HG03066 (cell line): ENCODE measurements around the gene LINC01488.

ENCODE experiments used
- ATAC-seq: cut with Tn5 transposase; IDR thresholded peaks from one replicate; pipeline ENCODE4 v1.9.1; 2021; ENCODE audit warnings: low read depth; ENCODE audit not compliant: unreplicated experiment

LINC01488 gene

DNA sequence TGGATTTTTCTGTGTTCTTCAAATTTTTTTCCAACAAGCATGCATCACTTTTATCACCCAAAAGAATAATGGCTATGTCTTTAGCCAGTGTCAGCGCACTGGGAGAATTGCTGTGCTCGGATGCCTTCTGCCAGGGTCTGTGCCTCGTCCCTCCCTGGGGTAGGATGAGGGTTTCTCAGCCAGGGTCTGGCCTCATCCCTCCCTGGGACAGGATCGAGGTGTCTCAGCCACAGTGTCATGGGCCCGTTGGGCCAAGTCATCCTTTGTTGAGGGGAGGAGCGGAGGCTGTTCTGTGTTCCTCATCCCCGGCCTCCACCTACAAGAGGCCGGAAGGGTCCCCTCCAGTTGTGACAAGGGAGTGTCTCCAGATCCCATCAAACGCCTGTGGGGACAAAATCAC lies 22.7 kb downstream of the LINC01488 start:
- ATAC-seq: no peak

DNA sequence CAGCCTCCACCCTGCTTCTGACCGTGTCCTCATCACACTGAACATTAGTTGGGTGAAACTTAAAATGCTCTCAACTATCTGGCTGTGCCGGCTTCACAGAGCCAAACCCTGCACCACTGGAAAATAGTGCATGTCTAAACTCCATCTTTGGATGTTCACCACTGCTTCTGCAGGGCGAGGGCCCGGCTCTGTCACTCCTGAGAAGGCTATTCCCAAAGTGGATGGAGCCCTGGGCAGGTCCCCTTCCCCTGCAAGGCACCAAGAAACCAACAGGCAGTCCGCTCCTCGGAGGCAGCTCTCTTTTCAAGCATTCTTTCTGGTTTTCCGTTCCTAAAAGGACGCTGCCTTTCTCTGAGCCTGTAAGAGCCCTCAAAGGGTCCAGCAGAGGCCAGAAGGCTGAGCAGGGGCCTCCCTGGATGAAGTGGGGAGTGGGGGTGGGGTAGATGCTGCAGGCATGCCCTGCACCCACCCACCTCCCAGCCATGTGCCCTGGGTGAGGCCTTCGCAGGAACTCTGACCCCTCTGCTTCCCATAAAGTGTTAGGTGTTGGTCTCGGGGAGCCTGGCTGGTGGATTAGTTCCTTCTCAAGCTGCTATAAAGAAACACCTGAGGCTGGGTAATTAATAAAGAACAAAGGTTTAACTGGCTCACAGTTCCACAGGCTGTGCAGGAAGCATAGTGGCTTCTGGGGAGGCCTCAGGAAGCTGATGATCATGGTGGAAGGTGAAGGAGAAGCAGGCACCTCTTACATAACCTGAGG lies 23.3 kb downstream of the LINC01488 start:
- ATAC-seq: no peak

DNA sequence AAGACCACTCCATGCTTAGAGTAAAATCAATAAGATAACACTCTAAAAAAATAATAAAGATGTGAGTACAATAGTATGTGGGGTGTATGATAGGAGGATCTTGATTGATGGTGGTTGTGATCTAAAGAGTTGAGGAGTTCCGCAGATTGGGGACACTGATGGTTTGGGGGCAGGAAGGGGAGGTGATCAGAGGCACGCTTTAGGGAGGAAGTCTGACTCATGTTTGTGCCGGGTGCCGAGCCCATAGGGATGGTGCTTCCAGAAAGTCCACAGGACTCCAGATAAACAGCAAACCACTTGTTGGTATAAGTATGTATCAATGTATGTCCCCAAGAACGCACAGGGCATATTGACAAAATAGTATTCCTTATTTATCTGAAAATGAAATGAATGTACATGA lies 27.5 kb downstream of the LINC01488 start:
- no peak for ATAC-seq

DNA sequence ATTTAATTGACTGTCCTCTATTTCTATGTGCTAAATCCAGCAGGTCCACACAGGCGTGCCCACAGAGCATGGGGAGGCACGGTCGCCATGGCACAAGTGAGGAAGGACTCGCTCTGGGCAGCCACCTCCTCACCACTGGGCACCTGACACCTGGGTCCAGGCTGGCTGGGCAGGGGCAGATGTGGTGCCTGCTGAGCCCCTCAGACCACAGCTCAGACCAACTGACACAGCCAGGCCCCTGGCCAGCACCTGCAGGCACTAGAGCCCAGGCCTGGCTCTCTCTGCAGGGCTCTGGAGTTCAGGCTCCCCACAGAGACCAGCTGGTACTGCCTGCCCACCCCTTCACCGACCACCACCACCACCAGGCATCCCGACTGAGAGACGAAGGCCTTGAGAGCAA lies 27.9 kb downstream of the LINC01488 start:
- ATAC-seq: no peak

DNA sequence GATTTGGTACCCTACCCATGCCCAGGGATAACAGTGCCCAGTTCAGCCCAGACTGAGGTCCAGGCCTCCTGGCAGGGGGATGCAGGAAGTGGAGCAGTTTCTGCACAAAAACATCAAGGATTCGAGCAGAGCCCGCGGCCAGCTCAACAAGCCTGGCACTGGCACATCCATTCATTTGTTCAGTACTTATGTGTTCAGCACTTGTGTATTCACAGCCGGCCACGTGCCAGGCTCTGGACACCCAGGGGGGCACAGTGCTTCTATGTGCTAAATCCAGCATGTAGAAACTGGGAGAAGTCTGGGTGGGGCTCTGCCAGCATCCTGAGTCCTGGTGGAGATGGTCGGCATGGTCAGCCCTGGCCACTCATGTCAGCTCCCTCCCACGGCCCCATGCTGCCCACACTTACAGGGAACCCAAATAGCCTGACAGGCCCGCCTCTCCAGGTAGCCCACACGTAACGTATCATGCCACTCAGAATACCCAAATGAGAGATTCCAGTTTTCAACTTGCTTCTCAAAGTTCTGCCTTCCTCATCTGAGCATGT lies 28.5 kb downstream of the LINC01488 start:
- ATAC-seq: no peak

DNA sequence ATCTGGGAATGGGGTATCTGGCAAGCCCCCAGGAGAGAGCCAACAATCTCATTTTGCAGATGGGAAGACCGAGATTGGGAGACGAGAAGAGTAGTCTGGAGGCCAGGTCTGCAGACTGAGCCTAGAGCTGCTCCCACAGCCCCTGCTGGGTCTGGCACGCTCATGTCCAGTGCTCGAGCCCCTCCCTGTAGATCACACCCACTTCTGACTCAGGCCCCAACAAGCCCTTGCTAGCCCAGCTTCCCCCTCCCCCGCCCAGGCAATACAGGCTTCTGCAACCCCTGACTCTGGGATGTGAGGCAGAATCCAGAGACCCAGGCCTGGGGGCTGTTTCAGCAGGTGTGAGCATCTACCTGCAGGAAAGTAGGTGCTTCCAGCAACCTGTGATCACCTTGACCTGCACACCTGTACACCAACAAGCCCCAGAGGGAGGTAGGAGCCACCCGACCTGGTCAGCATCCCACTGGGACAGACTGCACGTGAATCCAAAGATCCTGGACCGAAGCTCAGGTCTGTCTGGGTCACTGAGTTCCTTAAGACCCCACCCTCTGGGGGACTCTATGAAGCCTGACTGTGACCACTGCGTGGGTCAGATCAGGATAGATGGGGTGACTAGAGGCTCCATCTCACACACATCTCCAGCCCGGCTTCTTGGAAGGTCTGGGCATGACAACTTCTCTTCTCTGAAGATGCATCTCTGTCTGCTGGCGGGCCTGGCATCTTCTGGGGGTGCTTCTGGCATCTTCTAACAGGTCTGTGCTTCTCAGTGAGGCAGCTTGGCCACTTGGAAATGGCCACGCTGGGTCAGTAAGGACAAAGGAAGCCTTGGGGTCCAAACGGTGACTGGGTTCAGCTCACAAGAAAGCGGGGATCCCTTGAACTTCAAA lies 29.3 kb downstream of the LINC01488 start:
- ATAC-seq: no peak

DNA sequence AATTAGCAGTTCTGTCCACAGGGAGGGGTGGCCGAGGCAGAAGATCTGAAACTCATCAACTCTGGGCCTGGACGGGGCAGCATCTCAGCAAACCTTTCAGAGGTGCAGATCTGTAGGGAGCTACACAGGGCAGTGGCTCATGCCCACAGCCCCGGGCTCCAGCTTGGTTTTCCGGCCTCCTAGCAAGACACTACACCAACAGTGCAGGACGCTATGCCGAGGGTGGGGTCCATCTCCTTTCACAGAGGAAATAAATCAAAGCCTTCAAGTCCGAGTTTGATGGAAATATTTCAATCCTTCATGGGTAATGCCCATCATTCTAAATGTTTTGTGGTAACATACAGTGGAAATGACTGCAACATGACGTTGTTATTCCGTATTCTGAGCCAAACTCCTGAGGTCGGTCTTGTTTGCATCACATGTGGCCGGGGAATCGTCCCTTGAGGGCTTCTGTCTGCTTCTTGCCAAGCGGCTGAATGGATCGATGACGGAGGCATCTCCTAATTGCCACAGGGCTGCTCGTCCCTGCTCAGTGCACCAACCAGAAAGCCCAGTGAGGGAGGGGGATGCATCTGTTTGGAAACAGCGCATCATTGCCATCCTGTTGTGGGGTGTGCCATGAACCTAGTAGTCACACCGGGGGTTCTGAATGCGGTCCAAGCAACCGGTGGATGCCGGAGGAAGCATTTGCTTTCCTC lies 30.0 kb downstream of the LINC01488 start:
- ATAC-seq: no peak

DNA sequence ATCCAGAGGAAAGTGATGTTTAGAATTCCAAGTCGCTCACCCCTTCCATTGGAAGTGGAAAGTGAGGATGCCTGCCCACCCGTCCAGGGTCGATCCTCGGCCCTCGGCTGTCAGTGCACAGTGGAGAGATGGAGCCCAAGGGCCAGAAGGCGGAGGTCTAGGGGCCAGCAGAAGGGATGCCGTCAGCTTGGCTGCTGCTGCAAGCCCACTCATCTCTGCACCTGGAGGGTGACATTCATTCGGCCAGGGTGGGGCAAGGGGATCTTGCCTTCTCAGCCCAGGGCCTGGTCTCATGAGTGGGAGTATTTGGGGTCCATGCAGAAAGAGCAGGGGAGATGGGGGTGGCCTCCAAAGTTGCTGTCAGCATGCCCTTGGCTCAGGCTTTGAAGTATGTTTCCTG lies 30.7 kb downstream of the LINC01488 start:
- ATAC-seq: no peak

DNA sequence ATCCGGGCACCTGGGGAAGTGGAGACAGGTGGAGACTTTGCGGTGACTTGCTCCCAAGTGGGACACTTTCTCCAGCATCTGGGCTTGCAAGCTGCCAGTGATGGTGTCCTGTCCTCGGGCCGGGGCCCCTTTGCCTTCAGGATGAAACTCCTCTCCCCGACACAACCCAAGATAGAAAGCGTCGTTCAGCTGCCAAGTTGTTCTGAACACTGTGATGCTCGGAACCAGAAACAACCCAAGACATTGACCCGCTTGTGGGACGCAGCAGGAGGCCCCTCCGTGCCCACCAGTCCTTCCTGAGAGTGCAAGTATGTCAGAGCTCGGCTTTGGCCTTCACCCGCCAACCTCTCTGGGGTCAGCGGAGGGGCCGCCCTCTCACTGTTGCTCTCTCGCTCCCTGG lies 31.3 kb downstream of the LINC01488 start:
- ATAC-seq: no peak

DNA sequence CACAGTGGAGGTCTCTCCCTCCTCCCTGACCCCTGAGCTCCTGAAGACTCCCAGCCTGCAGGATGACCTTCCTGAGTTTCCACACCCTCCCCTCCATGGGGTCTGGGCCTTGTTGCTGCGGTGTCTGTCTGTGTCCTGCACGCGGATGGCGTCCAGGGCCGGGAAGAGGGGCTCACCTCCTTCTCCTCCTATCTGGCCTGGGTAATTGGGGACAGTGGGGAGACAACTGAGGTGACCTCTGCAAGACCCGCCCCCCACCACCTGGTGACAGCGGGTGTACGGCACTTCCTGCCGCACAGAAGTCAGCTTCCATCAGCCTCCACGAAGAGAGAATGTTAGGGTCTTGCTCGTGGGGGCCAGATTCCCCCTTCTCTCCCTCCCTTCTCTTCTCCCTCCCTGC lies 31.7 kb downstream of the LINC01488 start:
- ATAC-seq: no peak

DNA sequence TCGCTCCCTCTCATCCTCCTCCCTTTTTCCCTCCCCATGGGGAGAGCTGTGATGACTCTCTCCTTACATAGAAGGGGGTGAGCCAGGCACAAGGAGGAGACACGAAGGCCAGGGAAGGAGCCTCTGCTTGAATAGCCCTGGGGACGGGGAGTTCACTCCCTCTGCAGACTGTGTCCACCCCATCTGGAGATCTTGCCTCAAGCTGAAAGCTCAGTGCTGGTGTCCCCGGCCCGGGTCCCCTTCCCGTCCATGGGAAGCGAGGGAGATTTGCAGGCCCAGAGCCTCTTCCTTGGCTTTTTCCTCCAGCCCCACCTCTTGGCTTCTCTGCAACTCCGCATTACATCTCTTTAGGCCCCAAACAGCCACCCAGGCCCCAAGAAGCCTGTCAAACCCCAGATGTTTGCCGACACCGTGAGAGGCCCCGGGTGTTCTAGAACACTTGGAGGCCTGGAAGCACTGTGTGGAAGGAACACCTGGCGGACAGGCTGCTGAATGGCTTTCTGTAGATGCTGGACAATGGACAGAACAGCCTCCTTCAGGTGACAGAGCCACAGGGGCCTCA lies 32.3 kb downstream of the LINC01488 start:
- ATAC-seq: no peak

DNA sequence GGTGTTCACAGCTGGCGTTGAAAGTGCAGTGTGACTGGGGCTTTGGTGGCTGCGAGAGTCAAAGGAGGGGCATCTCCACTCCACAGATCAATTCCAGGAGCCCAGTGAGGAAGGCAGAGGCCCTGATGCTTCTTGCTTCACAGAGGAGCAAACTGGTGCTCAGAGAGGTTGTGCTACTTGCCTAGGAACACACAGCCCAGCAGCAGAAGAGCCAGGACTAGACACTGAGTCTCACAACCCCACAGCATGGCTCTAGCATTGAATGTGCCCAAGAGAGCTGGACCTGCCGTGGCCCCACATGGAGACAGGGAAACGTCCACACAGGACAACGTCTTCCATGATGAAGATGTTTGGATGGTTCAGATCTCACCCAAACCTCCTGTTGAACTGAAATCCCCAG lies 33.3 kb downstream of the LINC01488 start:
- ATAC-seq: no peak

DNA sequence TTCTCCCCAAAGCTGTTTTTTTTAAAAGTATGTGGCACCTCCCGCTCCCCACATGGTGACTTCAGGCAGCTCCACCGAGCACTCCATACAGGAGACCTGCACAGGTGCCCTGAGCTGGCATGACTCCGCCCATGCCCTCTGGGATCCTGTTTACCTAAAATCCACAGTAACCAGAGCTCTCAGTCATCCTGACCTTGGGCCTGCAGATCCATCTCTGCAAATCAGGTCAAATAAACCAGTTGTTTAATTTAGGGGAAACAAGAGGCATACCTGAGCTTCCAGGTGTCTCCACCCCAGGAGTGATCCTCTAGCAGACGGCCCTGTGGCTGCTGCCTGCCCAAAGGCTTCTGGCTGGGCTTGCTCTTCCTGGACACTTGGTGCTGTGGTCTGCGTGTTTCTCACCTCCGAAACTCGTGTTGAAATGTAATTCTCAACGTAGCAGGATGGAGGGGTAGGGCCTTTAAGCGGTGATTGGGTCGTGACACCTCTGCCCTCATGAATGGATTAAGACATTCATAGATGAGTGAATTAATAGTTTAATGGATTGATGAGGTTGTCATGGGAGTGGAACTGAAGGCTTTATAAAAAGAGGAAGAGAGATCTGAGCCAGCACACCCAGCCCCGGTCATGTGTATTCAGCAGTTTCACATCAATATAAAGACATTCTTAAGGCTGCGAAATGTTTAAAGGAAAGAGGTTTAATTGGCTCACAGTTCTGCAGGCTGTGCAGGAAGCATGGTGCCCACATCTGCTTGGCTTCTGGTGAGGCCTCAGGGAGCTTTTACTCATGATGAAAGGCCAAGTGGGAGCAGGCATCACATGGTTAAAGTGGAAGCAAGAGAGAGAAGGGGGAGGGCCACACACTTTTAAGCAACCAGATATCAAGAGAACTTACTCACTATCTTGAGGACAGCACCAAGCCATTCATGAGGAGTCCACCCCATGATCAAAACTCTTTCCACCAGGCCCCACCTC lies 34.1 kb downstream of the LINC01488 start:
- no peak for ATAC-seq

DNA sequence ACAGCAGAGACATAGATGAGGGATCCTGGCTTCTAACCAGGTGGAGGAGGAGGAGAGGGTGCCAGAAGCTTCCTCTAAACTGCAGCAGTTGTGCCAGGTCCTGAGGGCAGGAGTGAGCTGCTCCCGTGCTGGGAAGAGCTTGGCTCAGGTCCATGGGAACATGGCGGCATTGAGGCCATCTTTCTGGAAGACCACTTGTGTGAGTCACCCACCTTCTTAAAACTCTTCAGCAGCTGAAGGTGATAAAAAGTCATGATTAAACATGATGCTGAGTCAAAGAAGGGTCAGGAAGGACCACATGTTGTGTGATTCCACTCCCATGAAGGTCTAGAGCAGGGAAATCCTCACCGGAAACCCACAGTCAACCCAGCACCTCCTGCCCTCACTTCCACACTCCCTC lies 35.1 kb downstream of the LINC01488 start:
- ATAC-seq: no peak

DNA sequence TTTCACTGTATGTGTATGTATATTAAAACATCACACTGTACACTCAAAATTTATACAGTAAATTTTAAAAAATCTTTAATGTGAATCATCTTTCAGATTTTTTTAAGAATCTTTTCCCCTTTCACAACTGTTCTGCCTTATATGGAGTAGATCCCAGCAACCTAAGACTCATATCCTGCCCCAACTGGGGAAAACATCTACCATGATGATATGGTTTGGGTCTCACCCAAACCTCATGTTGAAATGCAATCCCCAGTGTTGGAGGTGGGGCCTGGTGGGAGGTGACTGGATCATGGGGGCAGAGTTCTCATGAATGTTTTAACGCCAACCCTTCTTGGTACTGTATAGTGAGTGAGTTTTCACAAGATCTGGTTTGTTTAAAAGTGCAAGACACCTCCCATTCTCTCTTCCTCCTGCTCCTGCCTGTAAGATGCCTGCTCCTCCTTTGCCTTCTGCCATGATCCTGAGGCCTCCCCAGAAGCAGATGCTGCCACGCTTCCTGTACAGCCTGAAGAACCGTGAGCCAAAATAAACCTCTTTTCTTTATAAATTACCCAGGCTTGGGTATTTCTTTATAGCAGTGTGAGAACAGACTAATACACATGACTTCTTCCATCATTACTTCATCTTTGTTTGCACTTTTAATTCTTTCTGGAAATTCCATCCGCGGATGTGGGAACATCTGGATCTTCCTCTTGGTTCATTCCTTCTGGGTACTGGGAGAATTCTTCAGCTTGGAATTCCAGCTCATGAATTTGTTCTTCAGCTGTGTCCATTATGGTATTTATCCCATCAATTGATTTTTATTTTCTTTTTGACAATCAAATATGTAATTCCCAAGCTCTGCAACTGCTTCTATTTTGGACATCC lies 36.9 kb downstream of the LINC01488 start:
- no peak for ATAC-seq

DNA sequence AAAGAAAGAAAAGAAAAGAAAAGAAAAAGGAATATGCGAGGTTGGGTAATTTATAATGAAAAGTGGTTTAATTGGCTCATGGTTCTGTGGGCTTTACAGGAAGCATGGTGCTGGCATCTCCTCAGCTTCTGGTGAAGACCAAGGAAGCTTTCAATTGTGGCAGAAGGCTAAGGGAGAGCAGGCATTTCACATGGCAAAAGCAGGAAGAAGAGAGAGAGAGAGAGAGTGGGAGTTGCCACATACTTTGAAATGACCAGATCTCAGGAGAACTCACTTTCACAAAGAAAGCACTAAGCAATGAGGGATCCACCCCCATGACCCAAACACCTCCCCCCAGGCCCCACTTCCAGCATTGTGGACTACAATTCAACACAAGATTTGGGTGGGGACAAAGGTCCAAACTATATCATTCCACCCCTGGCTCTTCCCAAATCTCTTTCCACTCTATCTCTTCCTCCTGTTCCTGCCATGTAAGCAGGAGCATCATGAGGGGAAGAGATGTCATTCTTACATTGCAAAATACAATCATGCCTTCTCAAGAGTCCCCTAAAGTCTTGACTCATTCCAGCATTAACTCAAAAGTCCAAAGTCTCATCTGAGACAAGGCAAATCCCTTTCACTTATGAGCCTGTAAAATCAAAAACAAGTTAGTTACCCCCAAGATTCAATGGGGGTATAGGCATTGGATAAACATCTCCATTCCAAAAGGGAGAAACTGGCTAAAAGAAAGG lies 38.9 kb downstream of the LINC01488 start:
- ATAC-seq: no peak

DNA sequence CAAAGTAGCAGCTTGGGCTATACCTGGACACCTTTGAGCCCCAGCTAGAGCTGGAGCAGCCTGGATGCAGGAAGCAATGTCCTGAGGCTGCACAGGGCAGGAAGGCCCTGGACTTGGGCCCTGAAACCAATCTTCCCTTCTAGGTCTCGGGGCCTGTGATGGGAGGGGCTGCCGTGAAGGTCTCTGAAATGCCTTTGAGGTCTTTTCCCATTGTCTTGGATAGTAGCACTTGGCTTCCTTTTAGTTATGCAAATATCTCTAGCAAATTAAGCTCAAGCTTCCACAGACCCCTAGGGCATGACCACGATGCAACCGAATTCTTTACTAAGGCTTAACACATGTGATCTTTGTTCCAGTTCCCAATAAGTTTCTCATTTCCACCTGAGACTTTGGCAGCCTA lies 40.0 kb downstream of the LINC01488 start:
- ATAC-seq: no peak

DNA sequence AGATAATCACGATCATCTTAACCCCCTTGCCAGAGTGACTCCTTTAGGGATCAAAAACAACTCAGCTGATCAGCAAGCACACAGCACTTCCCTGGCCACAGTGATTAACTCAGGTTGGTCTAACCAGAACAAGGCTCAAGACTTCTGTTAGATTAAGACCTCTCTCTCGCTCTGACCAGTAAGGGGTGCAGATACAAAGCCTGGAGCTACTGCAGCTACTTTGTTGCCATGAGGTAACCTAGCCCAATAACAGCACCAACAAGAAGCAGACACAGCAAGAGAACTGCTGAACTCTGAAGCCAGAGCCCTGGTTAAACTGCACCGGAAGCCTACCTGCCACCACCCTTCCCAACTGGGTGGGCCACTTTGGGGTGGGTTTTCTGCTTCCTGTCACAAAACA lies 42.0 kb downstream of the LINC01488 start:
- no peak for ATAC-seq
